GM10266 (cell line): ENCODE measurements around the gene CAPN2.

Experiments used
- DNase-seq: peaks from one replicate; pipeline ENCODE4 v3.0.0; 2012; ENCODE audit errors: extremely low spot score
- TF ChIP-seq, protein P1 (sequence below): IDR thresholded peaks from 2 replicates; pipeline ENCODE4 v1.5.1; 2012; ENCODE audit warnings: mild to moderate bottlenecking, low read depth; ENCODE audit not compliant: control insufficient read depth, insufficient read depth; ENCODE audit errors: missing control alignments

The CAPN2 gene

DNA sequence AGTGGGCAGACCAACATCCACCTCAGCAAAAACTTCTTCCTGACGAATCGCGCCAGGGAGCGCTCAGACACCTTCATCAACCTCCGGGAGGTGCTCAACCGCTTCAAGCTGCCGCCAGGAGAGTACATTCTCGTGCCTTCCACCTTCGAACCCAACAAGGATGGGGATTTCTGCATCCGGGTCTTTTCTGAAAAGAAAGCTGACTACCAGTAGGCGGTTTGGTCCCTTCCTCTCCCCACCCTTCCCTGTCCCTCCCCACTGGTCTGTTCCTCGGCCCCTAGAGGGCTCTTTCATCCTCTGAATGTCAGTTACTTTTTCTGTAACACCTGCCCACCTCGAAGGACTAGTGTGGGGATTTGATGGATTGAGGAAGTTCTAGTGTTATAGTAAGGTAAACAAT is 46.9 kb downstream of the CAPN2 start:
- no peak for DNase-seq

DNA sequence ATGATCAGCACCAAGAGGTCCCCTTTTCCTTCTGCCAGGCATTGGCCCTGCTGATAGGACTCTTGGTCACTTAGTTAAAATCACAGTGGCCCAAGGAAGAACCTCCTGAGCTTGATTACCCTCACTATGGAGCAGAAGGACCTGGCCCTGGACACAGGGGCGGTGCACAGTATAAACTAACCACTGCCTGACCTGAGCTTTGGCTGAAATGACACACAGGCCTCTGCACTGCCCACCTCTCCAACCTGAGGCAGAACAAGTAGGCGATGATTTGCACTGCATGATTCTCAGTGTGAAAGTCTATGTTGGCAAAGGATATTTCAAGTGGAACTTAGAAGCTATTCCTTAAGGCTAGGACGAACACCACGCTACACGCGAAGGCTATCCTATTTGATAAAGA is 48.5 kb downstream of the CAPN2 start:
- no peak for DNase-seq
- TF ChIP-seq, protein P1, sequence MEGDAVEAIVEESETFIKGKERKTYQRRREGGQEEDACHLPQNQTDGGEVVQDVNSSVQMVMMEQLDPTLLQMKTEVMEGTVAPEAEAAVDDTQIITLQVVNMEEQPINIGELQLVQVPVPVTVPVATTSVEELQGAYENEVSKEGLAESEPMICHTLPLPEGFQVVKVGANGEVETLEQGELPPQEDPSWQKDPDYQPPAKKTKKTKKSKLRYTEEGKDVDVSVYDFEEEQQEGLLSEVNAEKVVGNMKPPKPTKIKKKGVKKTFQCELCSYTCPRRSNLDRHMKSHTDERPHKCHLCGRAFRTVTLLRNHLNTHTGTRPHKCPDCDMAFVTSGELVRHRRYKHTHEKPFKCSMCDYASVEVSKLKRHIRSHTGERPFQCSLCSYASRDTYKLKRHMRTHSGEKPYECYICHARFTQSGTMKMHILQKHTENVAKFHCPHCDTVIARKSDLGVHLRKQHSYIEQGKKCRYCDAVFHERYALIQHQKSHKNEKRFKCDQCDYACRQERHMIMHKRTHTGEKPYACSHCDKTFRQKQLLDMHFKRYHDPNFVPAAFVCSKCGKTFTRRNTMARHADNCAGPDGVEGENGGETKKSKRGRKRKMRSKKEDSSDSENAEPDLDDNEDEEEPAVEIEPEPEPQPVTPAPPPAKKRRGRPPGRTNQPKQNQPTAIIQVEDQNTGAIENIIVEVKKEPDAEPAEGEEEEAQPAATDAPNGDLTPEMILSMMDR, result no peak

More for the DNA sequence above, 46.9 kb downstream of the CAPN2 start:
- TF ChIP-seq, protein P1, result no peak

DNA sequence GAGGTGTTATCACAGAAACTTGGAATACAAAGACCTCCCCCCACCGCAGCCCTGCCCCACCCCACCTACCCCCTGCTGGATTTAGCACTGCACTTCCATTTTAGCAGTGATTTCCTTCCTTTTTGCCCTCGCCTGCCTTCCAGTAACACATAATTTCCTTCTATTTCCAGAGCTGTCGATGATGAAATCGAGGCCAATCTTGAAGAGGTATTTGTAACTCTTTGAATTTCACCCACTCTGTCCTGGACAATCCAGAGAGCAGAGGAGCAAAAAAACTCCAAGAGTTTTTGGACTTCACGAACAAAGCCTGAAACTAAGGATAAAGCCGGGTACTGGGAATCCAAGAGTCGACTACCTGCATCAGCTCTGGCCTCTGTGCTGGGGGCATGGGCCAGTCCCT is 49.1 kb downstream of the CAPN2 start:
- no peak for DNase-seq
- TF ChIP-seq, protein P1, result no peak

DNA sequence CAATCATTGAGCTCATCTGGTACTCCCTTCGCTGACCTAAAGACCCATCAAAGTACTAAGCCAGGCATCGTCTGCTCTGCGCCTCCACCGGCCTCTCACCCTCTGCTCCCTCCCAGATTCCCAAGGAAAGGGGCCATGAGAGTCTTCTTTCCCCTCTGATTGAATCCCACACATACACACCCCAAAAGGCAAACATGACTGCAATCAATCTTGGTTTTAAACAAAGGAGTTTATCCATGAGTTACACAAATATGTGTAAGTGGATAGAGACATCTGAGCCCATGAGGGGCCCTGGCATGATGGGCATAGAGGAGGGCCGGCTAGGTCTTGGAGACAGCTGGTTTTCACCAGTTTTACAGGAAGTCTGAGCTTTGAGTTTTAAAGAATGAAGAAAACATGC is 50.9 kb downstream of the CAPN2 start:
- DNase-seq, result no peak
- TF ChIP-seq, protein P1, result no peak

DNA sequence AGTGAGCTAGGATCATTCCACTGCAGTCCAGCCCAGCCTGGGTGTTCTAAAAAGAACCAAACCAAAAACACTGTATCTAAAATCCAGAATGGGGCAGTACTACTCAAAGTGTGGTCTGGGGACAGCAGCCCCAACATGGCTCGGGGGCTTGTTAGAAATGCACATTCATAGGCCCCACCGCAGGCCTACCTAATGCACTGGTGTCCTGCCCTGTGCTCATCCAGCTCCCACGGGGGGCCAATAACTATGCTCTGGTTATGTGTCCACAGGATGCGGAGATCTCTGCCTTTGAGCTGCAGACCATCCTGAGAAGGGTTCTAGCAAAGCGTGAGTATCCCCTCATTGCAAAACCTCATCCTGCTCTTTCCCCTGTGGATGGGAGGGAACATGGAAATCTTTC is 51.5 kb downstream of the CAPN2 start:
- TF ChIP-seq, protein P1, result no peak
- no peak for DNase-seq

DNA sequence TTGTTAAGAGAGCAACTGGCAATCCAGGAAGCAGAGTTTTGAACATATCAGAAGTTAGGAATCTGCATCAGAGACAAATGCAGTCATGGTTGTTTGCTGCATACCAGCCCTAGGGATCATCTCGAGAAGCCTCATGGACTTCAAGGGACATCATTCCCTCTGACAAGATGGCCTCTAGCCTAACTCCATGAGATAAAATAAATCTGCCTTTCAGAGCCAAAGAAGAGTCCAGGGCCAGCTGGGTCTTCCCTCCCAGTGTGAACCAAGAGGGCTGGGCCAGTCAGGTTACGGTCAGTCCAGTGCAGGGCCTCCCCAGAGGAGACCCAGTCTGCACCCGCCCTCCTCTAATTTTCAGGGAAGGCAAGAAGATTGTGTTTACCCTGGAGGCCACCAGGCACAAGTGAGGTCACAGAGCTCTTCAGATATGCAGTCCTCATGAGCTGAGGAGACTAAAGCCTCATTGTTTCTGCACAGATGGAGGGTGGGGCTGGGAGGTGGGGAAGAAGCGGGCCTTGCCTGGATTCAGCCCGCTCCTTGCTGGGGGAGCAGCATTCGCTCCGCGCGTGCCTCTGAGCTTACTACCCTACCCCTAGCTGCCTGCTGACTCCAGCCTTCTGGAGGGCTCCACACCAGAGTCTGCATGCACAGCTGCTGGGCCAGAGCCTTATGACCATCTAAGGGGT is 52.8 kb downstream of the CAPN2 start:
- TF ChIP-seq, protein P1, result no peak
- DNase-seq, result no peak

DNA sequence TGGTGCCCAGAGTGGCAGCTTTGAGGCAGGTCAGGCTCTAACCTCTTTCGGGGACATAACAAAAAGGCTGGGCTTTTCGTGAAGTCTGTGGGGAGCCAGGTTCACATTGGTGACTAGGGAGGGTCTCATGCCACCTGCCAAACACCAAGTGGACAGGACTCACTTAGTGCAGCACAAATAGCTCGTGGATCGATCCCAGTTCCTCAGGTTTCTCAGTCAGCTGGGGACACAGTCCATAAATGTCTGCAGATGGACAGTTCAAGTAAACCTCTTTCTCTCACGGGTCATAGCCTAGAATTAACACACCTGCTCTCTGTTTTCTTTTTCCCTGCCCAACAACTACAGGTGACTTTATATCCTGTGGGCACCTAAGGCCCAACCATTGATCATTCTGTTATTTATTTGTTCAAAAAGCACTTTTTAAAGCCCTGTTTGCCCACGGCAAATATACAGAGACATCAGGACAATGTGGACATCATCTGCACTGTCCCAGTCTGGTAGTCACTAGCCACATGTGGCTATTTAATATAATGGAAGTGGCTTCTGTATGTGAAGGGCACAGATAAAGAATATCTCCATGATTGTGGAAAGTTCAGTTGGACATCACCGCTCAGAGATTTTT is 53.5 kb downstream of the CAPN2 start:
- TF ChIP-seq, protein P1, result no peak
- DNase-seq, result no peak
